ENCODE results near the gene USB1. TPM values are rescaled to one million over a fixed set of nuclear protein-coding genes. Genes with fewer than 3 reads are reported as not detected.

Gene USB1
- total and polyA plus RNA-seq, 2 experiments from 2014 or later = 18.2 to 47.7 TPM

GRCh38 chr16:58062821-58063220, 61.6 kb downstream of the USB1 start:
- H3K4me3 ChIP-seq = no peak overlapping the region
- H4K20me1 ChIP-seq (ENCODE audit: insufficient read depth, poor library complexity, severe bottlenecking) = no peaks in the 10 kb centered on the region
- WGBS (ENCODE audit: low lambda C conversion rate, missing lambda C conversion rate) = 81% methylated on average over 4 of the region's 4 CpGs
- no peak overlapping the region for H2AFZ ChIP-seq
- no peak overlapping the region for H3K27ac ChIP-seq
- H3K36me3 ChIP-seq (replicated peaks; ENCODE audit: insufficient read depth, low read depth) = no peaks in the 10 kb centered on the region
- TF ChIP-seq CTCF (IDR thresholded peaks at IDR 0.05; ENCODE audit: poor library complexity) (no peak), EZH2 (IDR thresholded peaks at IDR 0.05; ENCODE audit: borderline replicate concordance) (no peak), EZH2phosphoT487 (IDR thresholded peaks at IDR 0.05; ENCODE audit: low read depth, severe bottlenecking, unreplicated experiment) (no peak)
- H3K9me3 ChIP-seq (ENCODE audit: low read depth) = no peaks in the 10 kb centered on the region
- no peak overlapping the region for H3K4me2 ChIP-seq
- no peaks in the 10 kb centered on the region for H3K9me2 ChIP-seq (replicated peaks; ENCODE audit: insufficient read depth)
- no peaks in the 10 kb centered on the region for H3K27me3 ChIP-seq
- no peaks in the 10 kb centered on the region for H3K79me2 ChIP-seq
- no peak for DNase-seq (ENCODE audit: low spot score)
- H3K4me1 ChIP-seq (ENCODE audit: insufficient read depth) = no peaks in the 10 kb centered on the region

- no peaks in the 10 kb centered on the region for H3K9me3 ChIP-seq (ENCODE audit: low read depth)
- TF ChIP-seq EZH2 (IDR thresholded peaks at IDR 0.05; ENCODE audit: borderline replicate concordance) = no peak
- no peak for TF ChIP-seq CTCF (IDR thresholded peaks at IDR 0.05; ENCODE audit: poor library complexity)
- TF ChIP-seq EZH2phosphoT487 (IDR thresholded peaks at IDR 0.05; ENCODE audit: low read depth, severe bottlenecking, unreplicated experiment) = no peak
- no peaks in the 10 kb centered on the region for H3K36me3 ChIP-seq (replicated peaks; ENCODE audit: insufficient read depth, low read depth)
- no peaks in the 10 kb centered on the region for H3K9me2 ChIP-seq (replicated peaks; ENCODE audit: insufficient read depth)
- WGBS (ENCODE audit: low lambda C conversion rate, missing lambda C conversion rate) = 44% methylated on average over 8 of the region's 8 CpGs
- no peak for DNase-seq (ENCODE audit: low spot score)
- H3K27ac ChIP-seq = no peak overlapping the region
- H3K4me3 ChIP-seq = no peak overlapping the region
- H3K4me1 ChIP-seq (ENCODE audit: insufficient read depth) = no peaks in the 10 kb centered on the region
- no peak overlapping the region for H3K4me2 ChIP-seq
- no peaks in the 10 kb centered on the region for H4K20me1 ChIP-seq (ENCODE audit: insufficient read depth, poor library complexity, severe bottlenecking)
- no peaks in the 10 kb centered on the region for H3K27me3 ChIP-seq
- peak overlapping the region; percentile 49 for H2AFZ ChIP-seq
- H3K79me2 ChIP-seq = no peaks in the 10 kb centered on the region
Measured at GRCh38 chr16:58063377-58064076, 62.3 kb downstream of the USB1 start.

GRCh38 chr16:58070585-58070984, 69.4 kb downstream of the USB1 start:
- TF ChIP-seq EZH2 (IDR thresholded peaks at IDR 0.05; ENCODE audit: borderline replicate concordance) (no peak), EZH2phosphoT487 (IDR thresholded peaks at IDR 0.05; ENCODE audit: low read depth, severe bottlenecking, unreplicated experiment) (no peak), CTCF (IDR thresholded peaks at IDR 0.05; ENCODE audit: poor library complexity) (no peak)
- Histone ChIP-seq H3K27me3 (no peaks in the 10 kb centered on the region), H2AFZ (no peak overlapping the region), H3K9me2 (replicated peaks; ENCODE audit: insufficient read depth) (no peaks in the 10 kb centered on the region), H4K20me1 (ENCODE audit: insufficient read depth, poor library complexity, severe bottlenecking) (no peaks in the 10 kb centered on the region), H3K36me3 (replicated peaks; ENCODE audit: insufficient read depth, low read depth) (no peaks in the 10 kb centered on the region), H3K4me2 (no peak overlapping the region), H3K9me3 (ENCODE audit: low read depth) (no peaks in the 10 kb centered on the region), H3K4me3 (no peak overlapping the region), H3K79me2 (no peaks in the 10 kb centered on the region), H3K4me1 (ENCODE audit: insufficient read depth) (no peaks in the 10 kb centered on the region), H3K27ac (no peak overlapping the region)
- DNase-seq (ENCODE audit: low spot score) = no peak
- 98% methylated on average over 4 of the region's 4 CpGs for whole genome bisulfite sequencing (ENCODE audit: low lambda C conversion rate, missing lambda C conversion rate)

Other genes starting within 250 kb of the USB1 start
- 41.4 and 49.7 TPM in 2 replicates for gene KIFC3, start 198.9 kb upstream of the USB1 start, total RNA-seq
- gene KIFC3, start 198.9 kb upstream of the USB1 start, polyA plus RNA-seq = 55.3 and 66.5 TPM in 2 replicates
- not detected in 2 replicates for gene CNGB1, start 30.3 kb upstream of the USB1 start, total RNA-seq
- gene CNGB1, start 30.3 kb upstream of the USB1 start, polyA plus RNA-seq = not detected in 2 replicates
- gene ZNF319, start 735 bp upstream of the USB1 start, total RNA-seq = 4.0 and 5.3 TPM in 2 replicates
- 5.2 and 8.3 TPM in 2 replicates for gene ZNF319, start 735 bp upstream of the USB1 start, polyA plus RNA-seq
- gene MMP15, start 24.3 kb downstream of the USB1 start, total RNA-seq = 34.2 and 39.0 TPM in 2 replicates
- 56.1 and 63.4 TPM in 2 replicates for gene MMP15, start 24.3 kb downstream of the USB1 start, polyA plus RNA-seq
- gene CFAP20, start 128.0 kb downstream of the USB1 start, total RNA-seq = 71.2 and 71.6 TPM in 2 replicates
- gene CFAP20, start 128.0 kb downstream of the USB1 start, polyA plus RNA-seq = 74.6 and 78.1 TPM in 2 replicates
- 51.5 and 58.0 TPM in 2 replicates for gene CSNK2A2, start 196.7 kb downstream of the USB1 start, total RNA-seq
- gene CSNK2A2, start 196.7 kb downstream of the USB1 start, polyA plus RNA-seq = 21.7 and 23.4 TPM in 2 replicates